SH-SY5Y (cell line): ENCODE measurements around the gene P3H2.

Experiments
- GATA2 ChIP-seq: IDR thresholded peaks from 2 replicates; pipeline ENCODE4 v1.6.1; 2011; ENCODE audit warnings: mild to moderate bottlenecking, low read depth, low read length
- GATA3 ChIP-seq: IDR thresholded peaks from 2 replicates; pipeline ENCODE4 v1.6.1; 2011; ENCODE audit warnings: low read depth, mild to moderate bottlenecking, low read length, moderate library complexity

- TF ChIP-seq GATA3: no peak
- no peak for TF ChIP-seq GATA2
These were observed 28.4 kb downstream of the P3H2 start for GRCh38 chr3:190092250-190092649.
